Endothelial cell of umbilical vein (primary cell): ENCODE data around the gene RBM33. TPM values are rescaled to one million over a fixed set of nuclear protein-coding genes. Genes with fewer than 3 reads are reported as not detected.

Source experiments
- BruUV-seq: library from RNA; stranded (reverse); fragments of 400-500 nt; replicated peaks from 2 replicates; lab custom pipeline; 2021; lab: Mats Ljungman, UMichigan
- CTCF ChIA-PET: fragments of 300-600, 350-600 bp; sonication (Branson Sonifier 250); formaldehyde crosslinking; loops from one replicate; lab custom pipeline; 2021; ENCODE audit warnings: antibody characterized with exemption, inconsistent platforms; lab: Charles Lee
- POLR2A ChIA-PET: fragments of 300-600, 350-600 bp; sonication (Branson Sonifier 250); formaldehyde crosslinking; loops from one replicate; lab custom pipeline; 2021; ENCODE audit warnings: antibody characterized with exemption, inconsistent platforms; lab: Charles Lee
- DNase-seq: peaks from one replicate; pipeline ENCODE4 v3.0.0-alpha.2; 2011; ENCODE audit warnings: low read depth, low spot score
- FAIRE-seq: peaks from 2 replicates; lab custom pipeline; 2011; peaks lifted over from hg19 to GRCh38; lab: Jason Lieb, UNC
- H2AFZ ChIP-seq: 2 replicates; pipeline ENCODE4 v1.6.0; 2012; ENCODE audit warnings: low read depth, low read length, control low read depth, inconsistent platforms
- H3K27ac ChIP-seq: 2 replicates; pipeline ENCODE4 v1.5.1; 2011; ENCODE audit warnings: low read depth, mild to moderate bottlenecking, control low read depth, low read length, moderate library complexity; ENCODE audit not compliant: insufficient read depth
- H3K27me3 ChIP-seq, 2 experiments: 2 replicates each; pipeline versions ENCODE4 v1.6.0 to v1.6.1; 2011; ENCODE audit warnings: low read length in 2 of 2, mixed read lengths in 1 of 2; ENCODE audit not compliant: control insufficient read depth in 2 of 2, insufficient read depth in 2 of 2
- H3K36me3 ChIP-seq, 2 experiments: 2 replicates in 1 of 2; 3 replicates in 1 of 2; pipeline ENCODE4 v1.5.1; 2011; ENCODE audit warnings: low read length in 2 of 2, mild to moderate bottlenecking in 1 of 2, moderate library complexity in 1 of 2; ENCODE audit not compliant: control insufficient read depth in 2 of 2, insufficient read depth in 2 of 2; ENCODE audit errors: extremely low read depth in 1 of 2
- H3K4me1 ChIP-seq: 3 replicates; pipeline ENCODE4 v1.5.1; 2011; ENCODE audit warnings: mild to moderate bottlenecking, low read length; ENCODE audit not compliant: control insufficient read depth, insufficient read depth; ENCODE audit errors: extremely low read depth
- H3K4me2 ChIP-seq: 2 replicates; pipeline ENCODE4 v1.6.1; 2011; ENCODE audit warnings: low read length, control low read depth, mixed read lengths; ENCODE audit not compliant: insufficient read depth
- H3K4me3 ChIP-seq, 3 experiments: fragments of 200-600 bp in 1 of 3; sonication (generic), shearing (Covaris generic) in 1 of 3; replicated peaks in 1 of 3; 2 replicates each; pipeline ENCODE4 v1.5.1; 2011 to 2016; ENCODE audit warnings: control low read depth in 3 of 3, low read length in 3 of 3, mild to moderate bottlenecking in 2 of 3, inconsistent platforms in 1 of 3, low read depth in 1 of 3, moderate library complexity in 1 of 3; ENCODE audit not compliant: insufficient read depth in 1 of 3
- H3K79me2 ChIP-seq: 2 replicates; pipeline ENCODE4 v1.6.0; 2012; ENCODE audit warnings: low read length, inconsistent platforms; ENCODE audit not compliant: control insufficient read depth, insufficient read depth
- H3K9ac ChIP-seq: replicated peaks from 2 replicates; pipeline ENCODE3; 2011; ENCODE audit warnings: low read length, control low read depth; ENCODE audit not compliant: insufficient read depth; ENCODE audit errors: extremely low read depth
- H3K9me1 ChIP-seq: replicated peaks from 3 replicates; pipeline ENCODE4 v1.6.0; 2011; ENCODE audit warnings: mild to moderate bottlenecking, low read length; ENCODE audit not compliant: control insufficient read depth, insufficient read depth; ENCODE audit errors: extremely low read depth
- H3K9me3 ChIP-seq: replicated peaks from 2 replicates; pipeline ENCODE4 v1.5.1; 2012; ENCODE audit warnings: low read length, inconsistent platforms; ENCODE audit not compliant: control insufficient read depth, insufficient read depth
- H4K20me1 ChIP-seq: replicated peaks from 2 replicates; pipeline ENCODE3; 2011; ENCODE audit warnings: mild to moderate bottlenecking, low read length; ENCODE audit not compliant: control insufficient read depth, insufficient read depth; ENCODE audit errors: extremely low read depth
- CTCF ChIP-seq, 2 donors: IDR thresholded peaks; 1 replicate in 1 of 2; 2 replicates in 1 of 2; pipeline ENCODE4 v1.5.1; 2011; ENCODE audit warnings: low read length in 2 of 2, mild to moderate bottlenecking in 2 of 2, moderate library complexity in 2 of 2, control low read depth in 1 of 2, inconsistent platforms in 1 of 2, low read depth in 1 of 2; ENCODE audit not compliant: insufficient read depth in 1 of 2; ENCODE audit errors: extremely low read depth in 1 of 2
- EZH2 ChIP-seq: IDR thresholded peaks from 2 replicates; pipeline ENCODE4 v1.6.1; 2012; ENCODE audit warnings: borderline replicate concordance, low read depth, mild to moderate bottlenecking, moderate library complexity, low read length, inconsistent platforms; ENCODE audit not compliant: severe bottlenecking
- FOS ChIP-seq: IDR thresholded peaks from 2 replicates; pipeline ENCODE4 v1.6.1; 2011; ENCODE audit warnings: mild to moderate bottlenecking, low read length, moderate library complexity, borderline replicate concordance; ENCODE audit not compliant: insufficient read depth
- GATA2 ChIP-seq: IDR thresholded peaks from 2 replicates; pipeline ENCODE4 v1.7.0; 2011; ENCODE audit warnings: low read depth, mild to moderate bottlenecking, moderate library complexity, mixed read lengths, low read length; ENCODE audit not compliant: insufficient read length, insufficient read depth
- JUN ChIP-seq: IDR thresholded peaks from 2 replicates; pipeline ENCODE4 v1.6.1; 2011; ENCODE audit warnings: borderline replicate concordance, low read depth; ENCODE audit not compliant: insufficient read length, insufficient read depth
- MAX ChIP-seq: IDR thresholded peaks from 2 replicates; pipeline ENCODE4 v1.6.1; 2011; ENCODE audit not compliant: insufficient read depth, insufficient read length
- MYC ChIP-seq: IDR thresholded peaks from one replicate; pipeline ENCODE4 v1.6.1; 2011; ENCODE audit warnings: mild to moderate bottlenecking, low read depth, low read length
- POLR2A ChIP-seq: IDR thresholded peaks from 2 replicates; pipeline ENCODE4 v1.6.1; 2012; ENCODE audit warnings: low read depth, mild to moderate bottlenecking, control low read depth, low read length
- POLR2AphosphoS5 ChIP-seq: IDR thresholded peaks from 2 replicates; pipeline ENCODE4 v1.6.1; 2012; ENCODE audit warnings: low read depth, mild to moderate bottlenecking, control low read depth, low read length, moderate library complexity; ENCODE audit not compliant: insufficient read depth
- dilution Hi-C: fragments of 300-500 bp; cut with MboI; formaldehyde crosslinking; loops from one replicate; pipeline ENCODE4 v1.15.0; 2019; ENCODE audit warnings: low sequenced_read_pairs; ENCODE audit not compliant: extremely low pct_ligation_motif_present
- intact Hi-C: fragments of 100-400 bp; cut with micrococcal nuclease; formaldehyde crosslinking; loops from one replicate; pipeline ENCODE4 v1.10.0; 2022
- polyA plus RNA-seq, 4 experiments: library from polyadenylated mRNA; depleted of rRNA in 3 of 4; stranded (reverse) in 3 of 4; unstranded in 1 of 4; fragments of >200 nt; gene quantifications; 2 replicates each; pipeline versions ENCODE4 v1.2.1 to v1.2.3, GENCODE V29; 2011 to 2012; ENCODE audit warnings: missing spikeins in 1 of 4
- total RNA-seq: library from RNA; stranded (reverse); gene quantifications from 2 replicates; pipeline ENCODE4 v1.2.3, GENCODE V29; 2021

Gene RBM33
- total and polyA plus RNA-seq, 2 donors (not counting 3 experiments of a cell fraction or from before 2014, with no cell fraction given), result 16.2 to 68.2 TPM

- FAIRE-seq (peak; percentile 80), DNase-seq (peak; percentile 66)
- Histone ChIP-seq H3K4me3 (no peak overlapping the region), H4K20me1 (peaks cover 9% of the 10 kb centered on the region), H3K4me1 (peaks cover 22% of the 10 kb centered on the region), H3K9ac (no peak overlapping the region), H3K36me3 (peaks cover 0 to 2% of the 10 kb centered on the region in 2 experiments), H3K4me2 (no peak overlapping the region), H3K27ac (peak overlapping the region; percentile 35), H2AFZ (no peak overlapping the region), H3K79me2 (peaks cover 88% of the 10 kb centered on the region), H3K9me3 (no peaks in the 10 kb centered on the region), H3K27me3 (no peaks in the 10 kb centered on the region), H3K9me1 (no peaks in the 10 kb centered on the region)
- intact Hi-C loops, result loop anchor here (2.0 kb wide), 1 partner anchor 21 kb away; the partner anchor contains the start of gene RBM33
- ChIA-PET CTCF (interaction anchor here (0.7 to 1.7 kb wide), 6 partner anchors 9 to 739 kb away, joined by 3 to 15 read pairs (median 3); no protein-coding TSS in a partner anchor), POLR2A (no interaction called here)
- TF ChIP-seq MYC, result no peak
- peak; percentile 3 for TF ChIP-seq MAX
- no peak for TF ChIP-seq CTCF (IDR thresholded peaks at IDR 0.05; ENCODE audit: extremely low read depth in 1 of 2, insufficient read depth in 1 of 2, low read depth in 1 of 2, low read length in 2 of 2)
- no peak for TF ChIP-seq GATA2
- TF ChIP-seq JUN, result peak; percentile 73
- TF ChIP-seq POLR2AphosphoS5, result no peak
- TF ChIP-seq POLR2A, result no peak
- peak; percentile 85 for TF ChIP-seq FOS
- no peak for TF ChIP-seq EZH2
- BruUV-seq, result no TSS peak
- dilution Hi-C loops, result no loop called here
Measured at GRCh38 chr7:155665957-155666287, 21.5 kb downstream of the RBM33 start.
